IMR-90 (cell line): ENCODE measurements around the gene EFNA5. TPM values are rescaled to one million over a fixed set of nuclear protein-coding genes. Genes with fewer than 3 reads are reported as not detected.

ENCODE experiments used
- ATAC-seq: fragments of 200-7000 bp; cut with Tn5 transposase; 2 replicates; pipeline ENCODE4 v1.9.1; 2020; ENCODE audit warnings: low read depth, mild to moderate bottlenecking, moderate library complexity
- BruUV-seq: library from RNA; stranded (reverse); fragments of 400-500 nt; replicated peaks from 2 replicates; lab custom pipeline; 2021; lab: Mats Ljungman, UMichigan
- CTCF ChIA-PET: fragments of 300-600 bp; formaldehyde crosslinking; extraction: SDS; loops from one replicate; lab custom pipeline; 2021; ENCODE audit warnings: antibody characterized with exemption; lab: Yijun Ruan, JAX
- POLR2A ChIA-PET: fragments of 300-600 bp; sonication (Branson Sonifier 250); formaldehyde crosslinking; loops from one replicate; lab custom pipeline; 2022; ENCODE audit warnings: antibody characterized with exemption; ENCODE audit not compliant: unreplicated experiment; lab: Charles Lee
- DNase-seq: peaks from one replicate; pipeline ENCODE4 v3.0.0; 2013
- H2AFZ ChIP-seq: replicated peaks from 2 replicates; pipeline ENCODE3; 2013; ENCODE audit warnings: low read length, mild to moderate bottlenecking; ENCODE audit not compliant: poor library complexity
- H2AK5ac ChIP-seq: 2 replicates; pipeline ENCODE4 v1.6.1; 2013; ENCODE audit warnings: low read depth, low read length, inconsistent platforms
- H2AK9ac ChIP-seq: replicated peaks from 2 replicates; pipeline ENCODE3; 2013; ENCODE audit warnings: mild to moderate bottlenecking, low read depth, low read length, moderate library complexity; ENCODE audit not compliant: poor library complexity
- H2BK120ac ChIP-seq: 2 replicates; pipeline ENCODE4 v1.6.1; 2013; ENCODE audit warnings: low read depth, low read length, inconsistent platforms
- H2BK15ac ChIP-seq: 3 replicates; pipeline ENCODE4 v1.6.1; 2013; ENCODE audit warnings: low read depth, low read length, inconsistent platforms
- H2BK20ac ChIP-seq: 2 replicates; pipeline ENCODE4 v1.6.1; 2013; ENCODE audit warnings: low read depth, mild to moderate bottlenecking, inconsistent platforms, low read length, moderate library complexity
- H2BK5ac ChIP-seq: 2 replicates; pipeline ENCODE4 v1.6.1; 2013; ENCODE audit warnings: mild to moderate bottlenecking, low read depth, low read length, inconsistent platforms; ENCODE audit not compliant: poor library complexity, severe bottlenecking
- H3K14ac ChIP-seq: replicated peaks from 2 replicates; pipeline ENCODE4 v1.6.1; 2013; ENCODE audit warnings: low read depth, low read length, inconsistent platforms
- H3K18ac ChIP-seq: 2 replicates; pipeline ENCODE4 v1.6.1; 2013; ENCODE audit warnings: low read depth, low read length, control low read depth
- H3K23ac ChIP-seq: 2 replicates; pipeline ENCODE4 v1.6.1; 2013; ENCODE audit warnings: low read depth, low read length, inconsistent platforms
- H3K27ac ChIP-seq: 2 replicates; pipeline ENCODE4 v1.5.1; 2013; ENCODE audit warnings: mild to moderate bottlenecking, control low read depth, low read length; ENCODE audit not compliant: insufficient read depth
- H3K27me3 ChIP-seq: 2 replicates; pipeline ENCODE4 v1.6.1; 2013; ENCODE audit warnings: low read length; ENCODE audit not compliant: control insufficient read depth, insufficient read depth
- H3K36me3 ChIP-seq: 2 replicates; pipeline ENCODE4 v1.6.1; 2013; ENCODE audit warnings: low read length, mixed read lengths; ENCODE audit not compliant: control insufficient read depth, insufficient read depth
- H3K4ac ChIP-seq: 2 replicates; pipeline ENCODE4 v1.6.1; 2013; ENCODE audit warnings: low read depth, low read length, inconsistent platforms
- H3K4me1 ChIP-seq: 2 replicates; pipeline ENCODE4 v1.6.1; 2013; ENCODE audit warnings: low read length, mixed read lengths; ENCODE audit not compliant: control insufficient read depth, insufficient read depth
- H3K4me2 ChIP-seq: 2 replicates; pipeline ENCODE4 v1.6.1; 2013; ENCODE audit warnings: low read depth, mild to moderate bottlenecking, control low read depth, low read length, moderate library complexity
- H3K4me3 ChIP-seq: 2 replicates; pipeline ENCODE4 v1.5.1; 2013; ENCODE audit warnings: low read depth, mild to moderate bottlenecking, control low read depth, low read length, moderate library complexity; ENCODE audit not compliant: insufficient read depth
- H3K56ac ChIP-seq: 2 replicates; pipeline ENCODE4 v1.6.1; 2013; ENCODE audit warnings: low read length, inconsistent platforms; ENCODE audit not compliant: insufficient read depth; ENCODE audit errors: extremely low read depth
- H3K79me1 ChIP-seq, 2 experiments: 2 replicates each; pipeline ENCODE4 v1.6.1; 2013; ENCODE audit warnings: low read length in 2 of 2, inconsistent platforms in 1 of 2, low read depth in 1 of 2
- H3K9ac ChIP-seq: 2 replicates; pipeline ENCODE4 v1.6.1; 2013; ENCODE audit warnings: low read depth, low read length, control low read depth
- H3K9me1 ChIP-seq: 2 replicates; pipeline ENCODE4 v1.6.1; 2013; ENCODE audit warnings: low read length, inconsistent platforms; ENCODE audit not compliant: insufficient read depth
- H3K9me3 ChIP-seq: 2 replicates; pipeline ENCODE4 v1.6.1; 2013; ENCODE audit warnings: low read length; ENCODE audit not compliant: control insufficient read depth, insufficient read depth
- H4K20me1 ChIP-seq: 2 replicates; pipeline ENCODE4 v1.6.1; 2013; ENCODE audit warnings: low read length, inconsistent platforms; ENCODE audit not compliant: insufficient read depth
- H4K5ac ChIP-seq: 2 replicates; pipeline ENCODE4 v1.6.1; 2013; ENCODE audit warnings: mild to moderate bottlenecking, low read depth, low read length, control low read depth
- H4K8ac ChIP-seq, 2 experiments: 2 replicates each; pipeline ENCODE4 v1.6.1; 2013; ENCODE audit warnings: low read depth in 2 of 2, low read length in 2 of 2, control low read depth in 1 of 2, inconsistent platforms in 1 of 2
- H4K91ac ChIP-seq: 2 replicates; pipeline ENCODE4 v1.6.1; 2013; ENCODE audit warnings: low read depth, low read length, inconsistent platforms; ENCODE audit not compliant: insufficient read depth
- BHLHE40 ChIP-seq: fragments of 150-350 bp; IDR thresholded peaks from 2 replicates; pipeline ENCODE4 v1.6.1; 2016; ENCODE audit warnings: mild to moderate bottlenecking, low read depth, low read length
- CTCF ChIP-seq: conservative IDR thresholded peaks from 2 replicates; pipeline ENCODE4 v1.5.1; 2012; ENCODE audit warnings: mild to moderate bottlenecking, low read depth, low read length, improper control_type of control experiment
- FOS ChIP-seq: fragments of 150-350 bp; IDR thresholded peaks from 2 replicates; pipeline ENCODE4 v1.6.1; 2016; ENCODE audit warnings: low read depth, low read length
- MXI1 ChIP-seq: IDR thresholded peaks from 2 replicates; pipeline ENCODE4 v1.6.1; 2012; ENCODE audit warnings: low read depth, mild to moderate bottlenecking, low read length, moderate library complexity, borderline replicate concordance
- NFE2L2 ChIP-seq: fragments of 150-350 bp; IDR thresholded peaks from 2 replicates; pipeline ENCODE4 v1.6.1; 2016; ENCODE audit warnings: low read depth, mild to moderate bottlenecking, low read length
- RCOR1 ChIP-seq: IDR thresholded peaks from 2 replicates; pipeline ENCODE4 v1.6.1; 2012; ENCODE audit warnings: mild to moderate bottlenecking, low read length, improper control_type of control experiment; ENCODE audit not compliant: insufficient replicate concordance
- RFX5 ChIP-seq: IDR thresholded peaks from 2 replicates; pipeline ENCODE4 v1.8.0; 2012; ENCODE audit warnings: low read depth, mild to moderate bottlenecking, low read length, moderate library complexity
- USF2 ChIP-seq: fragments of 150-350 bp; IDR thresholded peaks from 2 replicates; pipeline ENCODE4 v1.6.1; 2017; ENCODE audit warnings: mild to moderate bottlenecking, antibody characterized with exemption, low read length, low read depth
- WGBS, 2 experiments: methylation state at CpG; one replicate each; pipeline versions ENCODE4 v1.1.5 to v1.1.7; 2013; ENCODE audit warnings: missing lambda C conversion rate in 2 of 2; ENCODE audit not compliant: insufficient read length in 1 of 2; ENCODE audit errors: extremely low coverage in 2 of 2; 5-methylcytosine and 5-hydroxymethylcytosine counted together
- dilution Hi-C: fragments of 300-500 bp; cut with HindIII; formaldehyde crosslinking; loops from one replicate; pipeline ENCODE4 v1.14.3; 2018; ENCODE audit warnings: low sequenced_read_pairs; ENCODE audit not compliant: unreplicated experiment
- in situ Hi-C: fragments of 300-500 bp; cut with MboI; formaldehyde crosslinking; loops from 3 replicates; pipeline ENCODE4 v1.14.3; 2019; ENCODE audit warnings: low sequenced_read_pairs, inconsistent platforms, mixed read lengths
- intact Hi-C: fragments of 100-400 bp; cut with micrococcal nuclease; formaldehyde crosslinking; loops from 2 replicates; pipeline ENCODE4 v1.10.0; 2022
- polyA plus RNA-seq, 3 experiments: library from polyadenylated mRNA; depleted of rRNA; stranded (reverse); fragments of >200 nt; gene quantifications; 2 replicates each; pipeline ENCODE4 v1.2.3, GENCODE V29; 2012; ENCODE audit warnings: low replicate concordance in 1 of 3
- total RNA-seq: library from RNA; depleted of rRNA; stranded (reverse); fragments of >200 nt; gene quantifications from 2 replicates; pipeline ENCODE4 v1.2.3, GENCODE V29; 2012

The EFNA5 gene
- total and polyA plus RNA-seq, 2 of the 4 experiments (the other 2 are of a cell fraction), result 1.5 to 1.6 TPM

- H3K9me3 ChIP-seq, result no peaks in the 10 kb centered on the region
- no peak overlapping the region for H3K18ac ChIP-seq
- no peaks in the 10 kb centered on the region; the same call in 1 of the 2 replicates for H3K27me3 ChIP-seq
- TF ChIP-seq RCOR1, result no peak
- TF ChIP-seq RFX5, result no peak
- TF ChIP-seq FOS, result no peak
- TF ChIP-seq USF2, result no peak
- TF ChIP-seq BHLHE40, result no peak
- TF ChIP-seq CTCF, result no peak
- TF ChIP-seq MXI1, result no peak
- TF ChIP-seq NFE2L2, result no peak
- in situ Hi-C loops, result no loop called here
- intact Hi-C loops, result no loop called here
- no peaks in the 10 kb centered on the region for H3K36me3 ChIP-seq
- H4K5ac ChIP-seq, result no peak overlapping the region
- CTCF ChIA-PET, result no interaction called here
- H2BK15ac ChIP-seq, result no peak overlapping the region
- no peak overlapping the region for H2AFZ ChIP-seq
- no peak overlapping the region for H3K4ac ChIP-seq
- no peak overlapping the region for H4K8ac ChIP-seq
- no TSS peak for BruUV-seq
- no peak overlapping the region for H2AK9ac ChIP-seq
- no peak overlapping the region for H3K4me3 ChIP-seq
- H2AK5ac ChIP-seq, result no peak overlapping the region
- no peaks in the 10 kb centered on the region for H4K20me1 ChIP-seq
- H3K14ac ChIP-seq, result no peak overlapping the region
- no peak overlapping the region for H2BK120ac ChIP-seq
- no peaks in the 10 kb centered on the region for H3K9me1 ChIP-seq
- H3K56ac ChIP-seq, result no peak overlapping the region
- no peak overlapping the region for H2BK5ac ChIP-seq
- POLR2A ChIA-PET, result no interaction called here
- ATAC-seq, result no peak
- no peak overlapping the region for H3K9ac ChIP-seq
- no peak overlapping the region for H4K91ac ChIP-seq
- WGBS, 2 experiments, result 100% methylated on average over 6 of the region's 12 CpGs; no CpG with 5 or more reads in 1 of the 2 experiments
- H3K4me2 ChIP-seq, result no peak overlapping the region
- H3K27ac ChIP-seq, result no peak overlapping the region
- no peak for DNase-seq
- H2BK20ac ChIP-seq, result no peak overlapping the region
- no peaks in the 10 kb centered on the region for H3K4me1 ChIP-seq
- dilution Hi-C loops, result no loop called here
- no peaks in the 10 kb centered on the region for H3K79me1 ChIP-seq
- H3K23ac ChIP-seq, result no peak overlapping the region
Measured at GRCh38 chr5:107610798-107611197, 59.9 kb downstream of the EFNA5 start.
